Measurements from ENCODE around the gene GPR39.

GPR39 gene

DNA sequence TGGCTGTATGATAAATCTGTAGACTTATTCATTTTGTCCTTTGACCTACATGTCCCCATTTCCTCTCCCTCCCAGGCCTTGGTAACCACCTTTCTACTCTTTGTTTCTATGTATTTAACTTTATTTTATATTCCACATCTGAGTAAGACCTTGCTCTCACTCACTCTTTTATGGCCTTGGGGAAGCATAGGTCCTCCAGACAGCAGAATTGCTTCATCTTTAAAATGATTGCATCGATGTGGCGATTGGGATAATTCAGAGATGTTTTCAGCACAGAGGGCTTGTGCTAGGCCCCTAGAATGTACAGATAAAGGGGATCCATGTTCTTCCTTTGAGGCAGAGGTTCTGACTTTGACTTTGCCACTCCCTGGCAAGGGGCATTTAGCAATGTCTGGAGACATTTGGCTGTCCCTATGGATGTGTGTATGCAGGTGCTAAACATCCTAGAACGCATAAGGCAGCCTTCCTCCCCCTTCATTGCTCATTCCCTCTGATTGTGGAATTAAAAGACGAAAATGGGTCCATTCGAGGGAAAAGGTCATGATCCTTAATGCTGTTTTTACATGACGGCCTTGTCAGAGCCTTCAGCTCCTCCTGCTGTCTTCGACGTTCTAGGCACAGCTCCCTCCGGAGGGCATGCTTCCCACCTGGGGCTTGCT, 1.2 kb upstream of the GPR39 start:
- DNase-seq, result no peak

GRCh38 chr2:132415915-132416722, 486 bp upstream of the GPR39 start:
- DNase-seq, result peak; percentile 89

GRCh38 chr2:132417430-132418035, 928 bp downstream of the GPR39 start:
- no peak for DNase-seq

- no peak for DNase-seq
These were observed 2.6 kb downstream of the GPR39 start for GRCh38 chr2:132419235-132419634.

DNA sequence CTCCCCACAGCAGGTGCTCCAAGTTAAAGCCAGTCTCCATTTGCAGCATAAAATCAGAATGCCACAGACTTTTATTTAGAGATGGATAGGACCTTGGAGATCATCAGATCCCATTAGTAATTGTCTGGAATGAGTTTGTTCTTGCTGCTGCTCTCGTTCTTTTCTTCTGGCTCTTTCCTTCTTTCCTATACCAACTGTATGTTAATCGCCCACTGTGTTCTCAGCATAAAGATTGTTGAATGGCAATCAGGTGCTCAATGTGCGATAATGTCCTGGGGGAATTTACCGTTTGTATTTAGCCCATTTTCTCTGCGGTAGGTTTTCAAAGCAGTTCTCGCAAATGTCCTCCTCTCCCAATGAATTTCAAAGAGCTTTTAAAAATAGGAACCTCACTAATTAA, 3.3 kb downstream of the GPR39 start:
- no peak for DNase-seq

- DNase-seq, result no peak
These were observed 4.5 kb downstream of the GPR39 start for GRCh38 chr2:132420816-132421805.

- no peak for DNase-seq
These were observed 6.1 kb downstream of the GPR39 start for GRCh38 chr2:132422736-132423135.

DNA sequence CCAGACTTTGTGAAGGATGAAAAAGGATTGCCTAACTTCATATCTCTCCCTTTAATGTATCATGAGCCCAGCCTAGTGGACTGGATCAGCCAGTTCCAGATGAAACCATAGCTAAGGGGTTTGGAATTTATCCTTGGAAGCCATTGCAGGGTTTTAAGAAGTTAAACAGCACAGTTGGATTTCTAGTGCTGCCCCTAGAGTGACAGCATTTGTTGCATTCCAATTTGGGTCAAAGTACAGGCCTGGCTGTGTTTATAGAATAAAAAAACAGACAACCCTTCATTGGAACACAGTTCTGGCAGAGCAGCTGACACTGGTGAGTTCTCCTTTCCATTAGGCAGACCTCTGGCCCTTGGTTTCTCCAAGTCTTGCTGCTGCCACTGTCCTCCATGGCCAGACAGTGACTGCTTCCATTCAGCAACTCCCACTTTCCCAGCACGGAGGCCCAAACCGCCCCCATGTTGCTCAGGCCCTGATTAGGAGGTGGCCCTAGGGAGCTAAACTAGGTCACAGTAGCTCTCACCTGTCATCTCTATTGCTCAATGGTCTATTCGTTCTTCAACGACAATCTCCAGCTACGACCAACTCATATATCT, 8.0 kb downstream of the GPR39 start:
- no peak for DNase-seq

DNA sequence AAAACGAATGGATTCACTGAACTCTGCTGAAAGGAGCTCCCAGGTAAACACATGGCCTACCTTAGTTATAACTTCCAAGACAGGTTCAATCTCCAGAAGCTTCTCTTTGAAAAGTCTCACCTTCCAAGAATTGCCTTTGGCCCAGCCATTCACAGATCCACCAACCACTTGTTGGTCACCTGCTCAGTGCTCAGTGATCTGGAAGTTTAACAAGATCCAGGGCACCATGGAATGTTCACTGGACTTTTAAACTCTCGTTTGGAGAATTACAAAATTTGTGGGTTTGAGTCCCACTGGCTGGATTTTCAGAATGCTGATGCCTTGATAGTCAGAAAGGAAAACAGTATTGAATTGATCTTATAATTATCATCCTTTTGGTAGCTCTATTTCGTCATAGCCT, 9.4 kb downstream of the GPR39 start:
- DNase-seq, result no peak

GRCh38 chr2:132426656-132427055, 10.1 kb downstream of the GPR39 start:
- no peak for DNase-seq

- DNase-seq, result no peak
These were observed 12.7 kb downstream of the GPR39 start for GRCh38 chr2:132429351-132429750.

- DNase-seq, result no peak
These were observed 13.5 kb downstream of the GPR39 start for GRCh38 chr2:132429941-132430573.

- DNase-seq, result no peak
These were observed 14.3 kb downstream of the GPR39 start for GRCh38 chr2:132430895-132431294.

GRCh38 chr2:132437852-132438669, 21.5 kb downstream of the GPR39 start:
- no peak for DNase-seq

- no peak for DNase-seq
These were observed 22.1 kb downstream of the GPR39 start for GRCh38 chr2:132438691-132439090.

GRCh38 chr2:132439703-132440398, 23.2 kb downstream of the GPR39 start:
- no peak for DNase-seq

- DNase-seq, result no peak
These were observed 24.4 kb downstream of the GPR39 start for GRCh38 chr2:132441051-132441450.

GRCh38 chr2:132442278-132442677, 25.7 kb downstream of the GPR39 start:
- DNase-seq, result peak; percentile 43

DNA sequence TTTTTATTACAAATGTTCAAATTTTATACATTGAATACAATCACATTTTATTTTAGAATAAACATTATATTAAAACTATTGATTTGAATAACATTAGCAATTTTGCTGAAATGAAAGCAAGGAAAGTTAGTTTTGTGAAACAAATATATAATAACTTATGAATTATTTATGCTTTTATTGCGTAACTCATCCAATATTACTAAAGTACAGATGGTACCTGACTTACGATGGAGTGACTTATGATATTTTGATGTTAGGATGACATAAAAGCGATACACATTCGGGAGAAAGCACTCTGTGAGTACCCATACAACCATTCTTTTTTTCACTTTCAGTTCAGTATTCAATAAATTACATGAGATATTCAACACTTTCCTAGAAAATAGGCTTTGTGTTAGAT, 26.5 kb downstream of the GPR39 start:
- no peak for DNase-seq

DNA sequence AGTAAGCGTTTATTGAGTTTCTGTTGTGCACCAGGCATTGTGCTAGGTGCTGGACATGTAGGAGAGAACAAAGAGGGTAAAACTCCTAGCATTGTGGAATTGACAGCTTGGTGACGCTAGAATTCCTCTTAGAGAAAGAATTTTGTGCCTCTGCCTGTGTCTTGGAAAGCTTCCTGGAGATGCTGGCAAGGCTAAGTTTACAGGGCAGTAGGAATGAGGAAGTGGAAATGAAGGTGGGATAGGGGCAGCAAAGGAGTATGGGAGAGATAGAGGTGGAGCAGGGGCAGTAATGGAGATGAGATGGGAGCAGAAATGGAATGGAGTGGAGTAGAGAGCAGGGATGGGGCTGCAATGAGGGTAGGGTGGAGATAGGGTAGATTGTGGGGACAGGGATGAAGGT, 29.8 kb downstream of the GPR39 start:
- no peak for DNase-seq
